ENCODE results near the gene PRKCA.
"Not testable (repeated sequence)": the region's sequence is repeated elsewhere in the genome, so short reads cannot be mapped to it uniquely, and the experiment has no call there.

PRKCA gene

DNA sequence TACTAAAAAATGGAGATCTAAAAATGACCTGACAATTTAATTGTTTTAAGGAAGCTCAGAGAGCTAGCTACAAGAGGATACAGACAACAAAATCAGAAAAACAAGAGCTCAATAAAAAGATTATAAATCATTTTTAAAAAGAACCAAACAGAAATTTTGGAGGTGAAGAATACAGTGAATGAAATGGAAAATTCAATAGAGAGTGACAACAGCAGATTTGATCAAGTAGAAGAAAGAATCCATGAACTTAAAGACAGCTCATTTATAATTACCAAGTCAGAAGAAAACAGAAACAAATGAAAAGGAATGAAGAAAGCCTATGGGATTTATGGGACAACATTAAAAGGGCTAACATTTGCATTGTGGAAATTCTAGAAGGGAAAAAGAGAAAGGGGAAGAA is 395.9 kb downstream of the PRKCA start:
- Mint-ChIP-seq H3K4me1 (peaks cover 22% of the 10 kb centered on the region), H3K4me3 (no peak overlapping the region), H3K27ac (peak overlapping the region; percentile 75), H3K36me3 (peaks cover 57% of the 10 kb centered on the region), H3K9me3 (no peaks in the 10 kb centered on the region), H3K27me3 (no peaks in the 10 kb centered on the region)

DNA sequence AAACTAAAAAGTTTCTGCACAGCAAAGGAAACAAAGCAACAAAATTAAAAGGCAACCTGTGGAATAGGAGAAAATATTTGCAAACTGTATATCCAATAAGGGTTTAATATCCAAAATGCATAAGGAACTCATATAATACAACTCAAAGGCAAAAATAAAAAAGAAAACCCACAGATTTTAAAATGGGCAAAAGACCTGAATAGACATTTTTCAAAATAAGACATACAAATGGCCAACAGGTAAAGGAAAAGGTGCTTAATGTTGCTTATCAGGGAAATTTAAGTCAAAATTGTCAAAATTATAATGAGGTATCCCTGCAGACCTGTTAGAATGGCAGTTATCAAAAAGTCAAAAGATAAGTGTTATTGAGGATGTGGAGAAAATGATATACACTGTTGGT is 399.0 kb downstream of the PRKCA start:
- Mint-ChIP-seq H3K36me3 (peaks cover 42% of the 10 kb centered on the region), H3K9me3 (no peaks in the 10 kb centered on the region), H3K4me1 (peaks cover 22% of the 10 kb centered on the region), H3K27me3 (no peaks in the 10 kb centered on the region), H3K27ac (peak overlapping the region; percentile 30), H3K4me3 (no peak overlapping the region)

- Mint-ChIP-seq H3K27ac (no peak overlapping the region), H3K4me1 (peaks cover 30% of the 10 kb centered on the region), H3K27me3 (no peaks in the 10 kb centered on the region), H3K36me3 (peaks cover 38% of the 10 kb centered on the region), H3K4me3 (no peak overlapping the region), H3K9me3 (no peaks in the 10 kb centered on the region)
These were observed 399.9 kb downstream of the PRKCA start for GRCh38 chr17:66702106-66702936.

GRCh38 chr17:66704858-66705520 is 402.6 kb downstream of the PRKCA start:
- peaks cover 25% of the 10 kb centered on the region for H3K4me1 Mint-ChIP-seq
- peak overlapping the region; percentile 35 for H3K27ac Mint-ChIP-seq
- peaks cover 21% of the 10 kb centered on the region for H3K36me3 Mint-ChIP-seq
- H3K27me3 Mint-ChIP-seq, result no peaks in the 10 kb centered on the region
- H3K4me3 Mint-ChIP-seq, result no peak overlapping the region
- no peaks in the 10 kb centered on the region for H3K9me3 Mint-ChIP-seq

- H3K27me3 Mint-ChIP-seq, result no peaks in the 10 kb centered on the region
- H3K4me3 Mint-ChIP-seq, result no peak overlapping the region
- H3K27ac Mint-ChIP-seq, result peak overlapping the region; percentile 81
- H3K4me1 Mint-ChIP-seq, result peaks cover 38% of the 10 kb centered on the region
- no peaks in the 10 kb centered on the region for H3K9me3 Mint-ChIP-seq
- H3K36me3 Mint-ChIP-seq, result peaks cover 7% of the 10 kb centered on the region
These were observed 404.5 kb downstream of the PRKCA start for GRCh38 chr17:66706851-66707450.

- Mint-ChIP-seq H3K4me1 (peaks cover 48% of the 10 kb centered on the region), H3K36me3 (peaks cover 4% of the 10 kb centered on the region), H3K9me3 (no peaks in the 10 kb centered on the region), H3K4me3 (no peak overlapping the region), H3K27me3 (no peaks in the 10 kb centered on the region), H3K27ac (peak overlapping the region; percentile 75)
These were observed 409.0 kb downstream of the PRKCA start for GRCh38 chr17:66711401-66711800.

DNA sequence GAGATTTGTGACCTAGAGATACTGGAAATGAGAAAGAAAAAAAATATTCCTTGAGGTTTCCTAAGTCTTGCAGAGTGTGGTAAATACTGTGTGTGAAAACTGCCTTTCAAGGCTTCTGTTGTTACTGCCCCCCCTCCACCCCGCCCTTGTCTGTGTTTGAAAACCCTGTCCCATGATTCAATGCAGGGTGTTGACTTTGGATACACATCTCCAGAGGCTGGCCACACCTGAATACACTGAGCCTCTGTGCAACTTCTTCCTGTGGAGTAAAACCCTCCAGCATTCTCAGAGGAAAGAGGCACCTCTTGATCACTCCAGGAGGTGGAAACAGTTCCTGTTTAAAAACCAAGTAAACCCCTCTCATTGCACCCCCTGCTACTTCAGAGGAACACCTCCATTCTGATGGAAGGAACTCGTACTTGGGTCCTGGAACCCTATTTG is 409.5 kb downstream of the PRKCA start:
- Mint-ChIP-seq H3K4me3 (no peak overlapping the region), H3K9me3 (no peaks in the 10 kb centered on the region), H3K36me3 (peaks cover 2% of the 10 kb centered on the region), H3K4me1 (peaks cover 44% of the 10 kb centered on the region), H3K27me3 (no peaks in the 10 kb centered on the region), H3K27ac (no peak overlapping the region)

DNA sequence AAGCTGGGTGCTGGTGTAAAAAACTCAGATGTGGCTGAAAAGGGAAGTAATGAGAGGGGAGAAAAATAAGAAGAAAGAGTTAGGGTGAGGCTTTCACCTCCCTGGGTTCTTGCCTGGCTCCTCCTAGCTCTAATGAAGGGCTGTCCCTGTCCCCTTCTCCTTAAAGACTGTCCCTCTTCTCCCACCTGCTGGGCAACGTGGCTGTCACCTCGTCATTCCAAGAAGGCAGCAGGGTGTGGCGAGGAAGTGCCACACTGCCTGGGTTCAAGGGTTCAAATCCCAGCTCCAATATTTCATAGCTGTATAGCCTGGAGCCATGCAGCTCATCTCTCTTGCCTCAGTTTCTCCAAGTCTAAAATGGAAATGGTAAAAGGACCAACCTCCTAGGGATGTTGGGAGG is 410.0 kb downstream of the PRKCA start:
- Mint-ChIP-seq H3K36me3 (no peaks in the 10 kb centered on the region), H3K4me3 (no peak overlapping the region), H3K9me3 (no peaks in the 10 kb centered on the region), H3K4me1 (peaks cover 39% of the 10 kb centered on the region), H3K27ac (no peak overlapping the region), H3K27me3 (no peaks in the 10 kb centered on the region)

GRCh38 chr17:66713021-66713532 is 410.7 kb downstream of the PRKCA start:
- not testable (repeated sequence) for H3K36me3 Mint-ChIP-seq, H3K4me3 Mint-ChIP-seq, H3K9me3 Mint-ChIP-seq, H3K27me3 Mint-ChIP-seq
- Mint-ChIP-seq H3K27ac (peak overlapping the region; percentile 68), H3K4me1 (peaks cover 38% of the 10 kb centered on the region)

DNA sequence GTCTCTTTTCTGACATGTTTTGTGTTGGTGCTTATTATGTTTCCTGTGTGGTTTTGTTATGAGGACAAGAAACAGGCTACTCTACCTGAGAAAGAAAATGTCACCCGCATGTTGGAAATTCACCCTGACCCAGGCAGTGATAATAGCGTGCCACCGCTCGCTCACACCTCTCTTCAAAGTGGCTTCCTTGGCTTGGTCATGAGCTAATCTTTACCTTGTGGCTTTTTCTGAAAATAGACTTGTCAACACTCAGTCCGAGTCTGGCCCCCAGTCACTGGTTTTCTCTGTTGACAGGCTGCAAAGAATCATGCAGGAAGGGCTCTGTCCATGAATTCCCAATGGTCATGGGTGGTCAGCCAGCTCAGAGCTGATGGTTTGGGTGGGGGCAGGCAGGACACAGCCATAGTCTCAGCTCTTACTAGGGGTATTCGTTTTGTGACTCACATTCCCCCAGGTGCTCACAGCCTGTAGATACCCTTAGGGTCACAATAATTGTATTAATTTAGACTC is 411.2 kb downstream of the PRKCA start:
- peaks cover 38% of the 10 kb centered on the region for H3K4me1 Mint-ChIP-seq
- H3K27ac Mint-ChIP-seq, result peak overlapping the region; percentile 68
- H3K4me3 Mint-ChIP-seq, result no peak overlapping the region
- no peaks in the 10 kb centered on the region for H3K27me3 Mint-ChIP-seq
- no peaks in the 10 kb centered on the region for H3K9me3 Mint-ChIP-seq
- peaks cover 2% of the 10 kb centered on the region for H3K36me3 Mint-ChIP-seq

DNA sequence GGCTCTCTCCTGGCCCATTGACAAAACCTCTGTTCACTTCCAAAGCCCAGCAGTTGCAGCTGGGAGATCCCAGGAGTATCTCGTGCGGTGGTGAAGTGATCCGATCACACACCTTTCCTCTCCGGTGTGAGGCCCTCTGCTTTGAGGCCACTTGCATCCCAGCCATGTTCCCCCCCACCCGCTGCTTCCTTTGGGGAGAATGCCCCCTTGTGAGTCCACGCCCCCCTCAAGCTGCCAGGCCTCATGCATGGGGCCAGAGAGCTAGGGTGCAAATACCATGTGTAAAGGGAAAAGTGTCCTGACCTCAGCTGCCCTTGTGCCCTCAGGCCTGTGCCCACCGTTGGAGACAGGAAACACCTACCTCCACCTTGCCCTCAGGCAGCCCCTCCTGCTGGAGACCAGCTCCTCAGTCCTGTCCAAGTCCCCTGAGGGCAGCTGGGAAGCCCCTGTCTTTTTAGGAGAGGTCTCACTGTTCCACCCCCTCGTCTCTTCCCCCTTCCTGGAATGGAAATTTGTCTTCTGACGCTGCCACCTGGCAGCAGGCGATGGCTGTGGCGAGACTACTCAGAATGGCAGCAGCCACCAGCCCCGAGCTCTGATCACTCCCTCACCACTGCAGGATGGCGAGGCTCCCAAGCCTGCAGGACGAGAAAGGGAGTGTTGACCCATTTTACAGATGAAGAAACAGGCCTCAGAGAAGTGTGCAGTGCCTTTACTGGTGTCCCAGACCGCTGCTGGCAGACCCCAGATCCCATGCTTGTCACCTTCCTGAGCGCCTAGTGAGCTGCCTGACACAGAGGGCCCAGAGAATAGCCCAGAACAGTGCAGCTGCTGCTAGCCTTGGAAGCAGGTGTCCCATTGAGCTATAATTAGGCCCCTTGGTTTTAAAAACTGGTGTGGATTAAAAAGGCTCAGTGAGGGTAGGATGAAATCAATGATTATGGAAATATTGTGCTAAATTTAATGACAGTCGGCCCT is 411.9 kb downstream of the PRKCA start:
- H3K9me3 Mint-ChIP-seq, result no peaks in the 10 kb centered on the region
- H3K4me1 Mint-ChIP-seq, result peaks cover 38% of the 10 kb centered on the region
- peaks cover 5% of the 10 kb centered on the region for H3K36me3 Mint-ChIP-seq
- H3K4me3 Mint-ChIP-seq, result no peak overlapping the region
- no peak overlapping the region for H3K27ac Mint-ChIP-seq
- no peaks in the 10 kb centered on the region for H3K27me3 Mint-ChIP-seq

DNA sequence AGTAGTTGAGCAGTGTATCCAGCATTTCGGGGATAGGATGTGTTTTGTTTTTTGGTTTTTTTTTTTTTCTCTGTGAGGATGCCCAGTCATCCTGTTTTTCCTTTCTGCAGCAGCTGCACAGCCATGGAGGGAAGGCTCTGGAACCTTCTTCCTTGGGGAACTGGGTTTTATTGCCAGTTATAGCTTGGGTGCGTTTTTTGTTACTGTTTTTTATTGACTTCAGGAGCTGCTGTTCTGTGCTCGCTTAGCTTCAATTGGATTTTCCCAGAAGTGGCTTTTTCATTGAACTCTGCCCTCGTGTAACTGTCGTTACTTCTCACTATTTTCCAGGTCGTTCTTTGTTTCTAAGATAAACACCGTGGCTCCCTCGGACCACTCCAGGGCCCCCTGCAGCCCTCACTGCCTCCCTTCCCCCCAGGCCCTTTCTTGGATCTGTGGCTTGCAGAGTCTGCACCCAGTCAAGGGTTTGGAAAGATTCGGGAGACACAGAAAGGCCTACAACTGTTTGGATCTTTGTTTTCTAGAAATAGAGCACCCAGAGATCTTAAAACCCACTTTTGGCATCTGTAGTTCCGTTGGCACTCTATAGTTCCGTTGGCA is 412.8 kb downstream of the PRKCA start:
- Mint-ChIP-seq H3K4me3 (no peak overlapping the region), H3K4me1 (peaks cover 33% of the 10 kb centered on the region), H3K27ac (peak overlapping the region; percentile 68), H3K36me3 (peaks cover 5% of the 10 kb centered on the region), H3K27me3 (no peaks in the 10 kb centered on the region), H3K9me3 (no peaks in the 10 kb centered on the region)

GRCh38 chr17:66715745-66716156 is 413.3 kb downstream of the PRKCA start:
- Mint-ChIP-seq H3K27me3 (no peaks in the 10 kb centered on the region), H3K36me3 (peaks cover 5% of the 10 kb centered on the region), H3K9me3 (no peaks in the 10 kb centered on the region), H3K4me3 (no peak overlapping the region), H3K27ac (no peak overlapping the region), H3K4me1 (peaks cover 32% of the 10 kb centered on the region)

GRCh38 chr17:66716236-66717026 is 414.0 kb downstream of the PRKCA start:
- Mint-ChIP-seq H3K4me3 (no peak overlapping the region), H3K27ac (no peak overlapping the region), H3K36me3 (peaks cover 5% of the 10 kb centered on the region), H3K27me3 (no peaks in the 10 kb centered on the region), H3K9me3 (no peaks in the 10 kb centered on the region), H3K4me1 (peaks cover 28% of the 10 kb centered on the region)

Measured in activated naive CD4-positive, alpha-beta T cell treated with anti-CD3 and anti-CD28 coated beads, Interleukin-2, amount 50 U/mL, for 24 hours (primary cell).